Fibroblast of upper back skin (primary cell): ENCODE results near the gene AASS.
"Not testable (repeated sequence)": the region's sequence is repeated elsewhere in the genome, so short reads cannot be mapped to it uniquely, and the experiment has no call there.

Experiments used
- DNase-seq: peaks from one replicate; pipeline ENCODE4 v3.0.0-alpha.2; 2013

The AASS gene

DNA sequence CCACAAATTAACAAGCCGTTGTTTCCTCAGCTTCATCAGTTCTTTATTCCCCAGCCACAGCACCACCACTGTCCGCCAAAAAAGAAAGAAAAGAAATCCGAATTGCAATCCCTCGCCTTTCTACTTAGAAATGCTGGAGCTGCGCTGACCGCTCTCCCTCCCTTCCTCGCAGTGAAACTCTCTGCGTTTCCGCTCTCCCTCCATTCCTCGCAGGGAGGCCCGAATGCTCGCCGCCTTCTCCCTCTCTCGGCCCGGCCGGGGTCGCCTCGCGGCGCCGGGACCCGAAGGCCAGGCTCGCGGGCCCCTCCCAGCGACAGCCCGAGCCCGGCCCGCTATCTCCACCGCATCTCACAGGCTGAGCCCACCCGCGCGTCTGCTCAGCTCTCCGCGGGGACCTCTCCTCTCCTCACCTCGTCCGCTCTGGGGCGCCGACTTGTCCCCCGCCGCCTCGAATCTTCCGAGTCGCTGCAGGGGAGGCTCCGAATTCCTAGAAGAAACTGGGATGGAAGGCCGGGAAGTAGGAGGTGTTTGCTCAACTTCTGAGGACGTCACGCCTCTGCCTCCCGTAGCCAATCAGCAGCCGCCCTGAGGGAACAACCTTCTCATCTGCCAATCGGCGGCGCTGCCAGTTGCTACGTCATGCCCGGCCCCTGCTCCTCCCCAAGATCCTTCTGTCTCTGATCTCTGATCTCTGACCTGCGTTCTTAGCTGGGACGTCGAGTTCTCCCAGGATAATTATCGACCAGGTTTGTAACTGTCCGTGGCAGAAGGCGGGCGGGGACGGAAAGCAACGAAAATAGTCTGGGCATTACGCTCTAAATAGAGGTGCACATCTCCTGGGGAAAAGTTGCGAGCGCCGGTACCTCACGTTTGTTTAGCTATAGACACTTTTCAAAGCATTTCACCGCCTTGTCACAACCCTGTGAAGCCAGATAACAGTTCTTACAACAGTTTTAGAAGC lies at the start of gene AASS:
TSS of gene AASS (minus strand) at position 499 of the 961 bp plus-strand sequence. CDS start 10,523 bp downstream, outside the sequence.
- DNase-seq = peak; percentile 96

DNA sequence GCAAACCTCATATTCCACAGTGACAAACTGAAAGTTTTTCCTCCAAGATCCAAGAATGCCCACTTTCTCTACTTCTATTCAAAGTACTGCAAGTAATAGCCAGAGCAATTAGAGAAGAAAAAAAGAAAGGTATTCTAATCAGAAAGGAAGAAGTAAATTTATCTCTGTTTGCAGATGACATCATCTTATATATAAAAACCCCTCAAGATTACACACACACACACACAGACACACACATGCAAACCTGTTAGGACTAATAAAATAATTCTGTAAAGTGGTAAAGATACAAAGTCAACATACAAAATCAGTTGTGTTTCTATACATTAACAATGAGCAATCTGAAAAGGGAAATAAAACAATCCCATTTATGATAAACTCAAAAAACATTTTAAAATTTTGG lies 44.7 kb upstream of the AASS start:
- no peak for DNase-seq

DNA sequence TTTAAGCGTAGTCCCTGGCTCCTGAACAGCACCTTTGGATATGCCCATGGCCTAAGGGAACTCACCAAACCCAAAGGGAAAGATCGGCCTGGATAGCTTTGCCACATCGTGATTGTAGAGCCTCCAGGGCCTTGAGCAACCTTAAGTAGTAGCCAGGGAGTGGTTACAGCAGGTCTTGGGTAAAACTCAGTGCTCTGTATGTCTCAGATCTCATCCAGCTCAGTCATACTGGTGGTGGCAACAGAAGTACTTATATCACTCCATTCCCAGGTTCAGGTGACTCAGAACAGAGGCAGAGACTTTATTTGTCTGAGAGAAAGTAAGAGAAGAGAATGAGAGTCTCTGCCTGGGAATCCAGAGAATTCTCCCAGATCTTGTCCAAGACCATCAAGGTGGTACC lies 39.1 kb upstream of the AASS start:
- DNase-seq = no peak

DNA sequence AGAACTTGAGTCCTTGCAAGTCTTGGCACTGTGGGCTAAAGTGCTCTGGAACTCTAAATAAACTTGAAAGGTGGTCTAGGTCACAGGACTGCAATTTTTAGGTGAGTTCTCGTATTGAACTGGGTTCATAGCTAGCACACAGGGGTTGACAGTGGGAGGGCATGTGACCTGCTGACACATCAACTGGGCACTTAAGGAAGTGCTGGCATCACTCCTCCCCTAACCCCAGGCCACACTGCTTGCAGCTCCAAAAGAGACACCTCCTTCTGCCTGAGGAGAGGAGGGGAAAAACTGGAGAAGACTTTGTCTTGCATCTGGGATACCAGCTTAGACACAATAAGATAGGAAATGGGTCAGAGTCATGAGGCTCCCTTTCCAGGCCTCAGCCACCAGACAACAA lies 38.0 kb upstream of the AASS start:
- no peak for DNase-seq

DNA sequence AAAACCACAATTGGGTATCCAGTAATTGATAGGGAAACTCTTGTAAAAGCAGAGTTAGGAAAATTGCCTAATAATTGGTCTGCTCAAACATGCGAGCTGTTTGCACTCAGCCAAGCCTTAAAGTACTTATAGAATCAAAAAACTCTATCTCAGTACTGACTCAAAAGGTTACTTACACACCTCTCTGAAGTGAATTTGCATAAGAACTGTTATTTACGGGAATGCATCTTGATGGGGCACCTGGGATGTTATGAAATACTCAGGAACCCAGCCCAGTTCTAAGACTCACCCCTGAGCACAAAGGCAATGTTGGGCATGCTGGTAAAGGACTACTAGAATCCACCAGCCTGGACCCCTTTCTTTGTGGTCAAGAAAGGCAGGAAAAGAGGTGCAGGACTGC lies 28.1 kb upstream of the AASS start:
- DNase-seq = not testable (repeated sequence)

DNA sequence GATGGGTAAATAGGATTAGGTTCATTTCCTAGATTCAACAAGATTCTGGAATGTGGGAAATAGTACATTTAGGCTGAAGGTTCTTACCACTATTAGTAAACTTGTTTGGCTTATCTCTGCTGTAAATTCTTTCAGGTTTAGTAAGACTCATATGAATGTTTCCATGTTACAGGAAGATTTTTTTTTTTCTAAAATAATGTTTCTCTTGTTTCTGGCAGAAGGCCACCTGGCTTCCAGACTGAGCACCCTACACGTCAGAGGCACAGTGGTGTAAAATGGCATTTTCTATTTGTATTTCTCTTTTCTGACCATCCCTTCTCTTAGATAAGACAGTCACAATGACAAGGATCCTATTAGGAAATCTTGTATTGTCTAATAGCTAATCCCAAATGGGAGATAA lies 22.7 kb upstream of the AASS start:
- DNase-seq = peak; percentile 73

DNA sequence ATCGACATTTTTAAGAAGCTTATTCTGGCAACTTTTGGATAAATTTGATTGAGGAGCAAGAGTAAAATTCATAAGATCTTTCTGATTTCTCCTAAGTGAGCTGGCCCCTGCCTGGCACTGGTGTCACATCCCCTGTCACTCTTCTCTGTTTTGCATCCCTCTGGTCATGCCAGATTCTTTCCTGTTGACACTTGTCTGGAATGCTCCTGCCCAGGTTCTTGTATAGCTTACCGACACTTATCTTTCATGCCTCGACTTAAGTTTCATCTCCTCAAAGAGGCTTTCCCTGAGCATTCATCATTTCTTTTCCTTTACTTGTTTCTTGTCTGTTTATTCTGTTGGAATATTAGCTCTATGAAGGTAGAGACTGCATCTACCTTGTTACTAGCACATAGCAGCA lies 22.2 kb upstream of the AASS start:
- no peak for DNase-seq

DNA sequence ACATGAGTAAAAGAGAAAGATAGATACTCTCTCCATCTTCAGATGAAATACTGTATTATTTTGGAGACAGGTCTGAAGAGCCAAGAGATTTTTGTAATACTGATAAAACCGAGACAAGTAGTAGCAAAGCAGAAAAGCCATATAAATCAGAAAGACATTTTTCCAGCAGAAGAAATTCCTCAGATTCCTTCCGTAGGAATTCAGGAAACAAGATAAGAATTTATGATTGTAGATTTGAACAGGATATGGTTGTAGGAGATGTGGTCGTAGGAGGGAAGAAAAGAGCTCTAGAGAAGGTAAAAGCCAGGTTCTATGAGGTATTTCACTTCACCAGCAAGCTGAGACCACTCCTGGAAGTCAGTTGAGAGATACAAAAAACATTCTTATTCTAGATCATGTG lies 17.6 kb upstream of the AASS start:
- peak; percentile 30 for DNase-seq

DNA sequence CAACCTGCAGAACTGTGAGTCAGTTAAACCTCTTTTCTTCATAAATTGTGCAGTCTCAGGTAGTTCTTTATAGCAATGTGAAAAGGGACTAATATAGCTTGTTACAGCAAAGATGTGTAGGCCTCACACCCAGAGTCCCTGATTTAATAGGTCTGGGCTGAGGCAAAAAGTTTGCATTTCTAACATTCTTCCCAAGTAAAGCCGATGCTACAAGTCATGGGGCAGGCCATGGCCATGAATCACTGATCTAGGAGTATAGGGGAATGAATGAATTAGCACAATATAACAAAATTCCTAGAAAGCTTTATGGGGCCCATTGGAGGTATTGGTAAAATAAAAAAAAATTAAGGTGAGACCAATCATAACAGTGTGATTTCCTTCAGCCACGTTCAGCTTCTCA lies 11.5 kb upstream of the AASS start:
- peak; percentile 9 for DNase-seq

DNA sequence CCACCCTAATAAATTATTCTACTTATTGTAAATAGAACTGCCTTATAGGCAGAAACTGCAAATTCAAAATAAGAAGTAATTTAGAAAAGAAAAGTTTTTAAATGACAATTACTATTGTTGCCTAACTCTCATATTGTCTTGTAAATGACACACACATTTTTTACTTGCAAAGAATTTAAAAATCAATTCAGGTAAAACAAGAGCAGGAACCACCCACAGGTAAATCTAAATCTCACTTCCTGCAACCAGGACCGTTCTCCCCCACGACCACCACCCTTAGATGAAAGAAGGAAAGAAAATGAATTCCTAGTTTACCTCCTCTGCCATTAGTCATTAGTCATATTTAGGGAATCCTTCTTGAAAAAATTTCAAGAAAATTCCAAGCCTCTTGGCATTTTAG lies 4.8 kb upstream of the AASS start:
- no peak for DNase-seq

DNA sequence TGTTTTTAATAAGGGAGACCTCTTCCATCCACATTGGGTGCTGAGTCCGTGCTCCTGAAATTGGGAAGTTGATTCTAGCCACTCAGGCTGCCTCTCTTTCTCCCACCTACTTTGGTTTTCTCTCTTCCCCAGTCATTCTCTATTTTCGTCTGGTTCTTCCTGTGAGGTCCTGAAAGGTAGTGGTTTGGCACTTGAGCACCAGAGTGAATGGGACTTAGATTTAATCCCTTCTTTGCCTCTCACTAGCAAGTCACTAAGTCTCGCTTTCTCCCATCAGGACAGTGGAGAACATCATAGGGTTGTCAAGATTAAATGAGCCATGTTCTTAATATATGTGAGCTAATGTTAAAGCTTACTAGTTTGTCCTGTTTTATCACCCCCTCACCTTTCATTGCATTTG lies 4.0 kb upstream of the AASS start:
- DNase-seq = no peak

DNA sequence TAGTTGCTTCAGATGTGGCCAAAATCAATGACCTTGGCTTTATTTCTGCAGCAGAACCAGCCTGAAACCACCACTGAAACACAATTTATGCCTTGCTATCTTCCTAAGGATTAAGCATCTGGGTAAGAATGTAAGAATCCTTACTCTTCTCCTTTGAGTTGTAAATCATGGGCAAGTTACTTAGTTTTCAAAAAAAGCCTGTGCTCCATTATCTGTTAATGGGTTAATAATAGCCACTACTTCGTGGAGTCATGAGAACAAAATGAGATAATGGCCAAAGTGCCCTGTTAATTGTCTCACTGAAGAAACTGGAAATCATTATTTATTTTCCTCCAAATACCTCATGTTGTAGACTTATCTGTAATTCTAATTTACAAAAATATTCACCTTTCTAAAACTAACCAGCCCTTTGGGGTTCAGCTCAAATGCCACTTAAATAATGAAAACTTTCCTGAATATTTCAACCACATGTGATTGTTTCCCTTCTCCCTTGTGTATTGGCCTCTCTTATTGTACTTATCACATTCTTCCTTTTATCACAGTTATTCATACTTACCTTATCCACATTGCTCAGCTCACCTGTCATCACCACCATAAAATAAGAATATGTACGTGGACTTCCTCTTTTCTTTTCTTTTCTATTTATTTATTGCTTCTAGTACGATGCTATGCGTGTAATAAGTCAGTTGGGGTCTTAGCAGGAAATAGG lies 2.0 kb upstream of the AASS start:
- no peak for DNase-seq

DNA sequence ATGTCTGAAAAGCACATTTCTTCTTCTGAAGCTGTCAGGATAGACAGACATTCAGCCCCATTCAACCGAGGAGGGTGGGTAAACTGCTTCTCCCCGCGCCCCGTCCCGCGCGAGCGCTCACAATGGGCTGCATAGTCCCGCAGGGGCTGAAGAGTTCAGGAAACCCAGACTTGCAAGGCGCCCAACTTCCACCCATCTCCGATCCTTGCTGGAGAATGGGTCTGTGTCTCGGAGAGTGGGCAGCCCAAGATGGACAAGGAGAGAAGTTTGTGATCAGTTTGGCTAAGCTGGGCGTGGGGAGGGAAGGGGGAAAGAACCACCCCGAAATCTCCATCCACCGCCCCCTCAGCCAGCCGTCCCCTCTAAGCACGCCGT lies 686 bp downstream of the AASS start:
- peak; percentile 2 for DNase-seq

DNA sequence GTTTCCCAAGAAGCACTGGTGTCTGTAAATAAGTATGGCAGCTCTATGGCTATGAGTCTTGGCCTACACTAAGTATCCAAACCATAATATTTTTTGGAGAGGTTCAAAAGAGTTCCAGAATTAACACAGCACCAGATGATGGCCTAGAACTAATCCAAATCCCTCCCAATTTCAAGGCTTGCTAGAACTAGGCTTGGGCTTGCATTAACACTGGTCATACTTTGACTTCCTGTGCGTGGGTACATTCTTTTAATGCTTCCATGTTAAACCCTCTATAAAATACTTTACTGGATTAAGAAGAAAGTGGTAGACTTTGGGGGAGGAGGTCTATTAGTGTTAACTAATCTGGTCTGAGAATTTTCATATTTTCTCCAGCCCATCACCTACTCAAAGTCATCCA lies 3.1 kb downstream of the AASS start:
- no peak for DNase-seq

DNA sequence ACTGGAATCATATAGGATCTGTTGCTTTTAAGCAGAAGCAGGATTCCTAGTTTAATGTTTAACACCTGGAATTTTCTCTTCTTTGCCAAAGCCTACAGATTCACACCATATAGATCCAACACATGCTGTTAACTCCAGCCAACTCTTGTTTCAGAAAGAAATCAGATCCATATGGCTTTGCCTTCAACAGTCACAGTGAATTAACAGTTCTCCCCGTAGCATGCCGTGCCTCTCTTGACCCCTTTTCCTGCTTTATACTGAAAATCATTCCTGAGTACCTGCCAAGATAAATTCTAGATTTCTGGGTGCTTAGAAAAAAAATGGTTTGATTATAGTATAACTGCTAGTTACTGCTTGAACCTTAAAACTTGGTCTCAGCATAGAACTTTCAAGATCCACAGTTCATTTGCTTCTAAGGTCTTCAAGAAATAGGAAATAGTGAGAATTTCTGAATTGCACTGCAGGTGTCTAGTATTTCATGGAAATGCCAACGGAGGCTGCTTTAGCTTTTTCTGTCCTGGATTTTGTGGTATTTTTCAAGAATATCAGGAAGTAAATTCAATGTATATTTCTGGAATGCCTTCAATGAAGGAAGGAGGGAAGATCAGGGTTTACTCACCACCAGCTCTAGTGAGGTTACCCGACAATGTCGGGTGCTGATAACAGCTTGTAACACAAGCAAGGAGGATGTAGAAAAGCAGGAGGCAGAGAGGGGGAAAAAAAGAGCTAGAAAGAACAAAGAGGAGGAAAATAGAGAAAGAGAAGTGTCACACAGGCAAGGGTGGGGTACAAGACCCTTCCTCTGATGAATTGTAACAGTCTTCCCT lies 6.6 kb downstream of the AASS start:
- peak; percentile 90 for DNase-seq

DNA sequence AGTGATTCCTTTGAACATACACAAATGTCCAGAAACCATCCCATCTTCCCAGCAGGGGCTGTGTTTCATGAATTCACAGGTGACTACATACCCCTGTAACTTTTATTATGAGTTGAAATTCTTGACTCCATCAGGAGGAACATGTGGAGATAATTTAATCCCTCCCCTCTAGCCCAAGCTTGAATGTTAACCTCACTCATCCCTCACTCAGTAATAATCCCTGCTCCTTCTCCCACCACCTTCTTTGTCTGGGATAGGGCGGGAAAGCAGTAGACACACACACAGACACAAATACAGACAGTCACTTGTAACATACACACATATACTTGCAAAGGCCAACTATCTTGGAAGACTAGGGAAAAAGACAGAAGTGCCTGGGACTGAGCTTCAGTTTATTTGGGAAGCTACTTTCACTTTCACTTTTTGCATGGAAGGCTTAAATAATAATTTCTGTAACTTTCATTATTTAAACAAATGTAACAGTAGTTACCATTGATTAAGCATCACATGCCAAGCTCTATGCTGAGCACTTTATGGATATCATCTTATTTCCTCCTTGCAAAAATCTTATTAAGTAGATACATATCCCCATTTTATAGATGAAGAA lies 7.3 kb downstream of the AASS start:
- peak; percentile 7 for DNase-seq

DNA sequence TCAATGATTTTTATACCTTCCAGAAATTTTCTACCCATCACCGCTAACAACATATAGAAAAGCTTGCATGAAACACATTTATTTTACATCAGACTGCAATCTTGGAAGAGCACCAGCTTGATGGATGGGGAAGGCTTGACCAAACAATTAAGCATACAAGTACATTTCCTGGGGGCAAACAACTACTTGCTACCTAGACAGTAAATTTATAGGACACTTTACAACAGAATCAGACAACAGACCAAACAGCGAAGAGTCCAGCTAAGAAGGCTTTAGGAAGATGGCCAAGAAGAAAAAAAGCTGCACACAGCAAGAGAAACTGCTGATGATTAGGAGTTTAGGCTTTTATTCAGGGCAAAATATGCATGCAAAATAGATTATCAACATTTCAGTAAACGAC lies 8.0 kb downstream of the AASS start:
- DNase-seq = peak; percentile 36

DNA sequence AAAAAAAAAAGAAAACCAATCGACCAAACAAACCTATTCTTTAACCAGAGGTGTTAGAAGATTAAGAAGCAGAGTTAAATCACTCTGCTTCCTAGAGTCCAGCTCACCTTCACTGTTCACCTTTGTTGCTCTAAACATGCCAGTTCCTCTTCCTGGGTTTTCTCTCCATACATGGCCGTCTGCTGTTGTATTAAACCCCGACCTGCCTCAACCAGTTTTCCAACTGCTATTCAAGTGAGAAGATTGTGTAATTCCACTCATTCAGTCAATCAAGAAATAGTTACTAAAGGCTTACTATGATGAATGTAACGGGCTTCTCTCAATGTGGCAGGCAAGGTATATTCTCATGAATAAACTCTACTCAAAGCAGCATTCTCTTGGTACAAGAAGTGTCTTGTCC lies 8.8 kb downstream of the AASS start:
- DNase-seq = no peak

DNA sequence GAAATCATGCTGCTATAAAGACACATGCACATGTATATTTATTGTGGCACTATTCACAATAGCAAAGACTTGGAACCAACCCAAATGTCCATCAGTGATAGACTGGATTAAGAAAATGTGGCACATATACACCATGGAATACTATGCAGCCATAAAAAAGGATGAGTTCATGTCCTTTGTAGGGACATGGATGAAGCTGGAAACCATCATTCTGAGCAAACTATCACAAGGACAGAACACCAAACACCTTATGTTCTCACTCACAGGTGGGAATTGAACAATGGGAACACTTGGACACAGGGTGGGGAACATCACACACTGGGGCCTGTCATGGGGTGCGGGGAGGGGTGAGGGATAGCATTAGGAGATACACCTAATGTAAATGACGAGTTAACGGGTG lies 9.3 kb downstream of the AASS start:
- DNase-seq = not testable (repeated sequence)

DNA sequence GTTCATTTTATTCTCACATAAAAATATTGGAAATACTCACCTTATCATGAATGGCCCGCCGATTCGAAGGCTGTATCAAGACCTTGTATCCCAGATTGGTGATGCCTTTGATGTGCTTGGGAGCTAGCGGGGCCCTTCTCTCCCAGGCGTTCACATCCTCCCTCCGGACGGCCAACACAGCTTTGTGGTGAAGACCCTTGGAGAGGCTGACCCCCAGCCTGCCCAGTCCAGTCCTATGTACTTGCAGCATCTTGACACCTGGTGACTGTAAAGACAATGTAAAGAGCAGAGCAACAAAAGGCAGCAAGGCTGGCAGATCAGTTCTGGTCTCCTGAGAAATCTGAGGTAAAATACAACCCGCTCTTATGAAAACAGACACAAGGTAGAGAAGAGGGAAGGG lies 10.6 kb downstream of the AASS start:
- no peak for DNase-seq

DNA sequence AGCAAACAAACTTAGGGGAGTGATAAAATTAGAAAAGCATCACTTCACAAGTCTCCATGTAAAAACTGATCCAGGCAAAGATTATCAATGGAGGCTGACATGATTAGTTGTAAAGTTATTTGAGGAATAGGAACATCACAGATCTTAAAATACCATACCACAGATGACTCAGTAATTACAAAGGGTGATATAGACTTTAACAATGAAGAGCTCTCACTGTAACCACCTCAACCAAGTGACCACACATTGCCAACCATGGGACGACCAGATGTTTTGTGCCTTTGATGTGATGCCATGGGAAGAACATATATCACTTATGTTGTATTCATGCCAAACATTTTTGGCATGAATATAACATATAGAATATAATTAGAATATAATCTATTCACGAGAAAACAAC lies 11.7 kb downstream of the AASS start:
- peak; percentile 83 for DNase-seq

DNA sequence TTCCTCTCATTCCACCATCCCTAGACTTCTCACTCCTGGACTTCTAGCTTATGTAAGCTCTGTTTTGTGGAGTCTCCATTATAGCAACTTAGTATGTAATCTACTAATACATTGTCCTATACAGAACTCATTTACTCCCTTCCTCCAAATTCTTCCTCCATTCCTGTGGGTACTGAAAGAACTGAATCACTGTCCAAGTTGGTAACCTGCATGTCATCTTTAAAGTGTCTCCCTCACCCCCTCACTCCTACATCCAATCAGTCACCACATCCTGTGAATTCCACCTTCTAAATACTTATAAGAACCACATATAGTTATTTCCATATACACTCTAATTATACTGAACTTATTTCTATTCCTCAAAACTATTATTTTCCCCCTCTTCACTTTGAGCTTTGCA lies 20.3 kb downstream of the AASS start:
- DNase-seq = peak; percentile 57

DNA sequence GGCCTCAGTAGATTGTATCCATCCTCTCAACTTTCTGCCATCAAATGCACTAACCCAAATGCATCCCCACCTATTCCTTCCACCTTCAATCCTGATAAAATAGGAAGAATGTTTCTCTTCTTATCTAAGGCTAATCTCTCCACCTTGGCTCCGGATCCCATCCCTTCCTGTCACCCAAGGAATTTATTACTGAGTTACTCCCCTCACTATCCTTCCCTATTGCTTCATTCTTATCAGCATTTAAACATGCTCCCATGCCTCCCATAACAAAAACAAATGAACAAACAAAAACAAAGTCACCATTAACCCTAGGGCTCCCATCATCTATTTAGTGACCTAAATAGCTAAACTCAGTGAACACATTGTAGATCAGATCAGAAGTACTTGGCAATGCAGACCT lies 25.3 kb downstream of the AASS start:
- DNase-seq = no peak
